ENCODE results near the gene SPHK2.

- TF ChIP-seq CTCF (IDR thresholded peaks at IDR 0.05), result no peak
- TF ChIP-seq POLR2A (IDR thresholded peaks at IDR 0.05), result no peak
Observed at GRCh38 chr19:48661711-48662090, 42.4 kb downstream of the SPHK2 start.
